Peyer's patch (tissue), 4 donors: Measurements from ENCODE around the gene HSPBAP1. TPM values are rescaled to one million over a fixed set of nuclear protein-coding genes. Genes with fewer than 3 reads are reported as not detected.

Source experiments
- DNase-seq, 3 donors: peaks; one replicate each; pipeline ENCODE4 v3.0.0-alpha.2; 2017 to 2019
- H3K27ac ChIP-seq, 4 donors: fragments of 200-600 bp; sonication (generic); one replicate each; pipeline ENCODE4 v1.5.1; 2016 to 2019
- H3K27me3 ChIP-seq, 2 donors: fragments of 200-600 bp; sonication (generic); one replicate each; pipeline ENCODE4 v1.5.1; 2019
- H3K36me3 ChIP-seq, 3 donors: fragments of 200-600 bp; sonication (generic); one replicate each; pipeline ENCODE4 v1.5.1; 2016 to 2019
- H3K4me1 ChIP-seq, 4 donors: fragments of 200-600 bp; sonication (generic); one replicate each; pipeline ENCODE4 v1.5.1; 2016 to 2019
- H3K4me3 ChIP-seq, 4 donors: fragments of 200-600 bp; sonication (generic); 1 replicate in 3 of 4; 2 replicates in 1 of 4; pipeline ENCODE4 v1.5.1; 2016 to 2019; ENCODE audit warnings: mild to moderate bottlenecking in 1 of 4
- H3K9me3 ChIP-seq, 4 donors: fragments of 200-600 bp; sonication (generic); one replicate each; pipeline ENCODE4 v1.5.1; 2016 to 2019; ENCODE audit warnings: mild to moderate bottlenecking in 1 of 4
- POLR2A ChIP-seq, 2 donors: fragments of 450-650 bp; IDR thresholded peaks; one replicate each; pipeline ENCODE4 v1.5.1; 2017; ENCODE audit warnings: antibody characterized with exemption in 2 of 2, mild to moderate bottlenecking in 2 of 2, moderate library complexity in 2 of 2
- total RNA-seq, 4 donors: library from RNA; depleted of rRNA; stranded (reverse); fragments of >200 nt; gene quantifications; one replicate each; pipeline ENCODE4 v1.1.0, GENCODE V29; 2016
- TF ChIP-seq, protein P1 (sequence below), 6 experiments: fragments of 450-650 bp in 4 of 6; fragments of 200-600 bp in 2 of 6; sonication (generic) in 1 of 6; IDR thresholded peaks; one replicate each; pipeline ENCODE4 v1.5.1; 2017 to 2019; ENCODE audit warnings: antibody characterized with exemption in 6 of 6, mild to moderate bottlenecking in 3 of 6, moderate library complexity in 1 of 6

The HSPBAP1 gene
- total RNA-seq, 4 donors from 2014 or later: 10.0 to 28.1 (median 12.9) TPM

GRCh38 chr3:122794779-122795673, 1.4 kb upstream of the HSPBAP1 start, which contains the start of gene SLC49A4:
SLC49A4 (plus strand) TSS chr3:122795069; CDS start chr3:122795193, 124 bp downstream.
- DNase-seq: peak; percentile 68 to 89 (median 89)
- peak within 1 kb of the TSS; percentile 89 to 97 (median 91) for H3K27ac ChIP-seq
- no peaks in the 10 kb centered on the region for H3K27me3 ChIP-seq
- TF ChIP-seq POLR2A (IDR thresholded peaks at IDR 0.05): peak; percentile 75 to 77
- TF ChIP-seq, protein P1, sequence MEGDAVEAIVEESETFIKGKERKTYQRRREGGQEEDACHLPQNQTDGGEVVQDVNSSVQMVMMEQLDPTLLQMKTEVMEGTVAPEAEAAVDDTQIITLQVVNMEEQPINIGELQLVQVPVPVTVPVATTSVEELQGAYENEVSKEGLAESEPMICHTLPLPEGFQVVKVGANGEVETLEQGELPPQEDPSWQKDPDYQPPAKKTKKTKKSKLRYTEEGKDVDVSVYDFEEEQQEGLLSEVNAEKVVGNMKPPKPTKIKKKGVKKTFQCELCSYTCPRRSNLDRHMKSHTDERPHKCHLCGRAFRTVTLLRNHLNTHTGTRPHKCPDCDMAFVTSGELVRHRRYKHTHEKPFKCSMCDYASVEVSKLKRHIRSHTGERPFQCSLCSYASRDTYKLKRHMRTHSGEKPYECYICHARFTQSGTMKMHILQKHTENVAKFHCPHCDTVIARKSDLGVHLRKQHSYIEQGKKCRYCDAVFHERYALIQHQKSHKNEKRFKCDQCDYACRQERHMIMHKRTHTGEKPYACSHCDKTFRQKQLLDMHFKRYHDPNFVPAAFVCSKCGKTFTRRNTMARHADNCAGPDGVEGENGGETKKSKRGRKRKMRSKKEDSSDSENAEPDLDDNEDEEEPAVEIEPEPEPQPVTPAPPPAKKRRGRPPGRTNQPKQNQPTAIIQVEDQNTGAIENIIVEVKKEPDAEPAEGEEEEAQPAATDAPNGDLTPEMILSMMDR (IDR thresholded peaks at IDR 0.05): peak in 1 of 6 experiments; percentile 17
- H3K4me3 ChIP-seq: peak within 1 kb of the TSS; percentile 71 to 96 (median 83)
- H3K9me3 ChIP-seq: no peaks in the 10 kb centered on the region
- peaks cover 0 to 13% (median 2%) of the 10 kb centered on the region in 4 donors for H3K4me1 ChIP-seq
- no peaks in the 10 kb centered on the region for H3K36me3 ChIP-seq

GRCh38 chr3:122794483-122794778, 800 bp upstream of the HSPBAP1 start:
- no peak for DNase-seq
- Histone ChIP-seq H3K4me1 (peaks cover 0 to 13% (median 2%) of the 10 kb centered on the region in 4 donors), H3K4me3 (peak overlapping the region; percentile 71 to 96 (median 83)), H3K27me3 (no peaks in the 10 kb centered on the region), H3K9me3 (no peaks in the 10 kb centered on the region), H3K36me3 (no peaks in the 10 kb centered on the region), H3K27ac (peak overlapping the region; percentile 89 to 97 (median 91))
- TF ChIP-seq, protein P1 (IDR thresholded peaks at IDR 0.05): no peak
- no peak for TF ChIP-seq POLR2A (IDR thresholded peaks at IDR 0.05)

DNA sequence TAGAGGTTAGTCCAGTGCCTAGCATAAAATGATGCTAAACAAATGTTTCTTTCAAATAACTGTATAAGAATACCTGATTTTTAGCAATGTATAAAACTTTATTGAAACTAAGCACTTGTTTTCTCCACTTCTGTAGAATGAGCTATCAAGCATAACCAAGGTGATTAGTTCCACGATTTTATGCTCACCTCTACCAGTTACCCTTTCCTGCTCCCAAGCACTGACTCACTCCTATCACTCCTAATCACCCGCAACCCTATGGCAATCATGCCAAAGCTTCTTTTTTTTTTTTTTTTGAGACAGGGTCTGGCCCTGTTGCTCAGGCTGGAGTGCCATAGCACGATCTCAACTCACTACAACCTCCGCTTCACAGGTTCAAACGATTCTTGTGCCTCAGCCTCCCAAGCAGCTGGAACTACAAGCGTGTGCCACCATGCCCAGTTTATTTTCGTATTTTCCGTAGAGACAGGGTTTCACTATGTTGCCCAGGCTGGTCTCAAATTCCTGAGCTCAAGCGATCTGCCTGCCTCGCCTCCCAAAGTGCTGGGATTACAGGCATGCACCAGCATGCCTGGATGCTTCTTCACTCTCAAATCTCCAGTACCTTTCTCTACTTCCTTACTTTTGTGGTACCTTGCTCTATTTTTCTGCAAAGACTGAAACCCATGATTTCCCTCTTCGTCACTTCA, 3.9 kb downstream of the HSPBAP1 start:
- Histone ChIP-seq H3K27ac (no peak overlapping the region), H3K27me3 (no peaks in the 10 kb centered on the region), H3K4me1 (peaks cover 0 to 6% (median 2%) of the 10 kb centered on the region in 4 donors), H3K36me3 (no peaks in the 10 kb centered on the region), H3K9me3 (no peaks in the 10 kb centered on the region), H3K4me3 (no peak overlapping the region)
- DNase-seq: no peak
- TF ChIP-seq, protein P1 (IDR thresholded peaks at IDR 0.05): no peak

DNA sequence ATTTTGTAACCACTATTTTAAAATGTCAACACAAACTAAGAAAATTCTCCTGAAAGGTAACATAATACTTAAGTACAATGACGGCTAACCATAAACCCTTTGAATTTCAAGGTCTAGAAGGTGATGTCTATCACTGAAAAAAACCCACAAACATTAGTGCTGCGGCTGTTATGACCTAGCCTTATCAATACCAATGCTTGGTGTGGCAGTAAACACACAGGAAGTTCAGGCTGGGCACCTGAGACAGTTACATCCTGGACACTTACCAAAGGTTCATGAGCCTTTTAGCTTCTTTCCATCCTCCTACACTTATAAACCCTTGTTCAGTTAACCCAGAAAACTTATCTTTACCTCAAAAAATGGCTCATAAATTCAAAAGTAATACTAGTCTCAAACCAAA, 5.8 kb downstream of the HSPBAP1 start:
- no peak for DNase-seq
- H3K9me3 ChIP-seq: no peaks in the 10 kb centered on the region
- H3K27me3 ChIP-seq: no peaks in the 10 kb centered on the region
- H3K4me3 ChIP-seq: no peak overlapping the region
- TF ChIP-seq, protein P1 (IDR thresholded peaks at IDR 0.05): no peak
- no peak for TF ChIP-seq POLR2A (IDR thresholded peaks at IDR 0.05)
- H3K36me3 ChIP-seq: no peaks in the 10 kb centered on the region
- H3K27ac ChIP-seq: no peak overlapping the region
- H3K4me1 ChIP-seq: peaks cover 0 to 6% (median under 1%) of the 10 kb centered on the region in 4 donors

DNA sequence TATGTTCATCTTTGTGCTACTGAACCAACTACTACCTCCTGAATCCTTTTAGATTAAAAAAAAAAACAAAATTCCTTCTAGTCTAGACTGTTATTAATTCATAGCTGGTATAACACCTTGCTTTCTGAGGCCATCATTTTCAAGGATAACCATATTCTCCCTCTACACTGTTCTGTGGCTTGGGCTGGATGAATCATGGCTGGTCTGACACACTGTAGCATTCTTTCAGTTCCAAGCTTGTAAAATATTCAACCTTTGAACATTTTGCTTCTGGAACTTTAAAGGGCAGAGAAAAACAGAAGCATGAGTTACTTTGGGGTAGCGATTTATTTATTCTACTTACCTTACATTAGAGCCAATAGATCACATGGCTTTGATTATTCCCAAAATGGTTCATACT, 7.6 kb downstream of the HSPBAP1 start:
- H3K4me1 ChIP-seq: peaks cover 0 to 6% (median 0%) of the 10 kb centered on the region in 4 donors
- H3K4me3 ChIP-seq: no peak overlapping the region
- no peak for TF ChIP-seq POLR2A (IDR thresholded peaks at IDR 0.05)
- TF ChIP-seq, protein P1 (IDR thresholded peaks at IDR 0.05): no peak
- H3K27me3 ChIP-seq: no peaks in the 10 kb centered on the region
- no peak for DNase-seq
- H3K36me3 ChIP-seq: no peaks in the 10 kb centered on the region
- no peaks in the 10 kb centered on the region for H3K9me3 ChIP-seq
- no peak overlapping the region for H3K27ac ChIP-seq
